NCI-H748 treated with DMSO at 0.1 percent for 48 hours (cell line): Measurements from ENCODE around the gene DLX6.

Source experiments
- DNase-seq: peaks from one replicate; lab custom pipeline; 2025; lab: John Stamatoyannopoulos, UW

Gene DLX6

GRCh38 chr7:97005183-97006054 lies at the start of gene DLX6:
TSS of gene DLX6 (plus strand) at chr7:97005553. CDS start at chr7:97005978, 425 bp downstream.
- DNase-seq: no peak

DNA sequence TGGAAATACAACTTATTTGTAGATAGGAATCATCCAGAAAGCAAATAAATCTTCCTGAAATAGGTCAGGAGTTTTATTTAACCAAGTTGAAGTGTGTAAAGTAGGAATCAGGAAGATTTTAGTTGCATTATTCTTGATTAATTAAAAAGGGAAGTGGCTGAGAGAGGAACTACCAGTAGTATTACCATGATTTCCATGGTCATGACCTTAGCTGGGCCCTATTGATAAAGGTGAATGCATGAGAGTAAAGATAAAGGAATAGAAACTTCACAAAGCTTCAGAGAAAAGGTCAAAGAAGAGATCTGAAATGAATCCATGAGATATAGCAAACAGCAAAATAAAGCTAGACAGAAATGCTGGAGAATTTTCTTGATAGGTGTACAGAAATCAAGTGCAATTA lies 46.2 kb upstream of the DLX6 start:
- DNase-seq: no peak

GRCh38 chr7:96962221-96962885 lies 43.0 kb upstream of the DLX6 start:
- DNase-seq: no peak

DNA sequence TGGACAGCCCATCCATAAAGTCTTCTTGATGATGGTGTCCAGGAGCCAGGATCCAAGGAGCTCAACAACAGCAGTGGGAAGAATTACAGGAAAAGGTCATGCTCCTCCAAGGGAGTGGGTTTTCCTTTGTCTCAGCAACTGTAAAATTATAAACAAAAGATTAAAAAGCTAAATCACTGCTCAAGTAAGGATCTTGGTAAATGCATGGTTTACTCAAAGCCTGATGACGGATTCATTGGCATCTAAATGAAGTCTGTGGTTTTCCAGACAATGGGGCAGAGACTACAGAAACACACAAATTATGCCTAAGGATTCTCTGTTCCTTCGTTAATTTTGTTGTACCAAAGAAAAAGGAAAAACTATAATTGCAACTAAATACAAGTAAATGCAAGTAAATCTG lies 36.4 kb upstream of the DLX6 start:
- no peak for DNase-seq

- no peak for DNase-seq
These were observed 34.6 kb upstream of the DLX6 start for GRCh38 chr7:96970739-96971138.

DNA sequence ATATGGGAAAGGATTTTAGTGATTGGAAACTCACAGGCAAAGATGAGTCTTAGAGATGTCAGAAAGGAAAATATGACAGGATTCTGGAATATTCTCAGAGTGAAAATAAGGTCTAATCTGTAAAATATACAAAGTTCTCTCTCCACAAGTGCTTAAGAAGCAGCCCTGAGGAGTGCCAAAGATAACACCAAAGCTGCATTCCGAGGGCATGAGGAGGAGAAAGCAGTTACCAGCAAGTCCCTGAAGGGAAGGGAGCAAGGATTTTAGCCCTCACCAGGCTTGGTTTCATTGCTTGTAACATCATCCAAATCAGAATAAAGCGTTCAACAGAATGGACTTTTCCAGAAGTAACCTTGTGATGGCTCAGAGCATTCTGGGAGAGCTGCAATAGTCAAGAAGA lies 31.4 kb upstream of the DLX6 start:
- DNase-seq: no peak

DNA sequence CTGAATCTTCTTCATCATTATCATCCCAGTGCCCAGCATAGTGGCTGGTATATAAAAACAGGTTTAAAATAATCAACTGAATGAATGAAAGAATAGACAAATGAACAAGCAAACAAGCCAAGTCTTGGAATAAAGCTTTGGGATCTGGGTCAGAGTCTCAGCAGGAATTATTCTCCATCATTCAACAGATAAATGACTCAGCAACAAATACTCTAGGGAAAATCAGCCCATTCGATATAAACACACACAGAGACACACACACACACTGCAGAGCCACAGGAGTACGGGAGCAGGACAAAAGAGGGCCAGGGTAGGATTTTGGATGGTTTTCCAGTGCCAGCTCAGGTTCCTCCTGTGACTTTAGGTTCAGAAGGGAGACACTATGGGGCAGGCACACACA lies 29.2 kb upstream of the DLX6 start:
- no peak for DNase-seq

DNA sequence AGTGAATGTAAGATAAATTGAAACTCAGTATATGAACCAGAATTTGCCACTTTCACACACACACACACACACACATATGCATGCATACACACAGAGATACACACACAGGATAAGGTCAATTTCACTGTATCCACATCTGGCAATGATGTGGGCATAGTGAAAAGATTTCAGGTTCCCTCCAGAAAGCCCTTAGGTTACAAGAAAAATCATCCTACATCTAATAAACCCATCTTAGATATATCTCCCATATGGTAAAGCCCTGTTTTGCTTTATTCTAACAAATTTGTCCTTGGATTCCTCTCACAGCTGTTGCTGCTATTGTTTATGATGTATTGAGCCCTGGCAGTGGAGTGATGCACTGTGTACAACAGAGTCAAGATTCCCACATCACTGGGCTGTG lies 27.9 kb upstream of the DLX6 start:
- no peak for DNase-seq

GRCh38 chr7:96979551-96980276 lies 25.6 kb upstream of the DLX6 start:
- DNase-seq: no peak

DNA sequence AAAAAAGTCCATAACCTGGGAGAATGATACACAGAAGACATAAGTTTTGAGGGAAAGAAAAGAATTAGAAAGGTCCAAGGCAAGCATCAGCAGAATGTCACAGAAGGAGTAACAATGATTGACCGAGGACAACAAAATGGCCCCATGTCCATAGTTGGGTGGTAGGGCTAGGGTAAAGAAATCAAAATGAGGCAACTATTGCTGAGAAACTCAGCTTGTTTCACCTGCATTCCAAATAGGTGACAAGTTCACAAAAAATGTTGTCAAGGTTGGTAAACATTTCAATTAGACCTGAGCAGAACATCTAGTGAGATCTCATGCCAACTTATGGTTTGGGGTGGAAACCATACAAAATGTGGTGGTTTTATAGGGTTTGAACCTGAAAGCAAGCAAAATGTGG lies 22.8 kb upstream of the DLX6 start:
- no peak for DNase-seq

GRCh38 chr7:96985992-96986391 lies 19.4 kb upstream of the DLX6 start:
- no peak for DNase-seq

DNA sequence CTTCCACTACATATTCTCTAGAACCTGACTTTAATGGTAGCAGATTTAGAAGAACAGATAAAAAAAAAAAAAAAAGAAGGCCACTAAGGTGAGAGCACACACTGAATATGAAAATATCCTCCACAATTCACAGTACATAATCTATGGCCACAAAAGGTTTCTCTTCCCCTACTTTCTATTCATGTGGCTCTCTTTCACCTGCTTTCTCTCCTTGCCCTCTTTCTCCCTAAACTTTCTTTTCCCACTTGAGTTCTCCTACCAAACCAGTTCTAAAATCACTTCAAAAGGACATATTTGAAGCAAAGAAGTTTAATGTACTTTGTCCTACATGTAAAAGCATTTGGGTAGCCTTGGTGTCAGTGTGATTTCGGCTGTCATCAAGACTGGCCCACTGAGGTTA lies 18.5 kb upstream of the DLX6 start:
- DNase-seq: no peak

GRCh38 chr7:96987719-96988118 lies 17.6 kb upstream of the DLX6 start:
- no peak for DNase-seq

GRCh38 chr7:96989241-96989858 lies 16.0 kb upstream of the DLX6 start:
- no peak for DNase-seq

DNA sequence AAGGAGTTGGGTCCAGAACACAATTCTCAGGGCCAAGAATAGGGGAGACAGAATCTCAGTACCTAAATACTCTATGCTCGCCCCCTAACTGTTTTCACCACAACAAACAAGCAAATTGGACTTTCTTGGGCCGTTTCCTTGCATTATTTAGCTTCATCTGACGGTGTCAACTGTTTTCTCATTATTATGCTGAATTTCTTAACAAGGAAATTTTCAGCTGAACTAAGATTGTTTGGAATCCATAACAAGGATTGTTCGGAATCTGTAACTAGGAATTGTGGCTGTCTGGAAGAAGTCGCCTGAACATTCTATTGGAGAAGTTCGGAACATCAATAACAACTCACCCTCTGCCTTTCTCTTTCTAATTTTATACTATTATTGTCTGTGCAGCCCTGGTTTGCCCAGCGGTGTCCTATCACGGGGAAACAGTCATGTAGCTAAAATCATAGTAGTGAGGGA lies 15.5 kb upstream of the DLX6 start:
- no peak for DNase-seq

- no peak for DNase-seq
These were observed 13.7 kb upstream of the DLX6 start for GRCh38 chr7:96991546-96992191.

GRCh38 chr7:96992192-96993005 lies 13.0 kb upstream of the DLX6 start:
- DNase-seq: no peak

DNA sequence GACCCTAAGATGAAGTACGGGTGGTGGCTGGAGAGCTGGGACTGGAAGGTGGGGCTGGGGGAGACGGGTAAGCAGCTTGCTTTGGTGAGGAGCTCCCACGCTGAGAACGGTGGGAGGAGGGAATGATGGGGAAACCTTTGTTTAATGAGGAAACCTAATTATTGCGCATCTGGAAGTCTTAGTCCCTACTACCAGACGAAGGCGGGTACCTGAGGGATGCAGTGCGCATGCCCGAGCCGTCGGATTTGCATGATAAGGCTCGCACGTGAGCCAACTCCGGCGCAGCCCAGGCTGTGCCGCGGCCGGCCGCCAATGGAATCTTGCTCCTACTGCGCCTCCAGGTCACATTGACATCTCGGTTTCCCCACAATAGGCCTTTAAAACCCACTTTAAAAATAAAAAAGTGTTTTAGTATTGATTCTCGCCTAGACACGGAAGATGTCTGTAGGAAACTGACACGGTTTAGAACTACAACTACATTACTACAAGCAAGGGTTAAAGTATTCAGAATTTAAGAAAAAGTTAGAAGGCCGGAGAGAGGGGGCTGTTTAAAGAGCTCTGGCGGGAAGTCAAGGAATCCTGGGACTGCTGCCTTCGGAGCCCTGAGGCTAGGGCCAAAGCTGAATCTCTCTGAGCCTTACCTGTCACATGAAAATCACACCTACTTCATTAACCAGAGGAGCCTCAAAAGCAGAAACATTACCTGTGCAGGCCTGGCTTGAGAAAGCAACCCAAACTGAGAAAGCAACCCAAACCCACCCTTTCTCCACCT lies 12.1 kb upstream of the DLX6 start:
- no peak for DNase-seq

GRCh38 chr7:96993980-96994379 lies 11.4 kb upstream of the DLX6 start:
- no peak for DNase-seq
